ENCODE results near the gene ELMO1.

DNA sequence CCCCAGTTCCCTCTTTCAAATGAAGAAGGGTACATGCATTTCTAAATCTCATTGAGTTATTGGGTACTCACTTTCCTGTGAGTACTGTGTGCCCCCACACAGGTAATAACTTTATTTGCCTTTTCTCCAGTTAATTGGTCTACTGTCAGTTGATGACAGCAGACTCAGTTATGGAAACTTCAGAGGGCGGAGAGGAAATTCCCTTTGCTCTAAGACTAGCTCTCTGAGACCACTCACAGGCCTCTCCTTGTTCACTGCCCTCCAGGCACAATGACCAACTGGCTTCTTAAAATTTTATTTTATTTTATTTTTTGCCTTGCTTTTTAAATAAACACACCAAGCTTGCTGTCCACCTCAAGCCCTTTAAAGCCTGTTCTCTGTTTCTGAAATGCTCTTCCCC is 488.6 kb downstream of the ELMO1 start:
- TF ChIP-seq POLR2AphosphoS5 (IDR thresholded peaks at IDR 0.05) (no peak), CTCF (IDR thresholded peaks at IDR 0.05) (no peak), POLR2A (IDR thresholded peaks at IDR 0.05) (no peak), EP300 (IDR thresholded peaks at IDR 0.05; ENCODE audit: low read depth) (no peak)

Measured in transverse colon (tissue), 4 donors.